GM18909 (cell line): ENCODE measurements around the gene GDPD3.

Source experiments
- ATAC-seq: cut with Tn5 transposase; IDR thresholded peaks from one replicate; pipeline ENCODE4 v1.9.1; 2021; ENCODE audit warnings: mild to moderate bottlenecking; ENCODE audit not compliant: unreplicated experiment, poor library complexity

Gene GDPD3

DNA sequence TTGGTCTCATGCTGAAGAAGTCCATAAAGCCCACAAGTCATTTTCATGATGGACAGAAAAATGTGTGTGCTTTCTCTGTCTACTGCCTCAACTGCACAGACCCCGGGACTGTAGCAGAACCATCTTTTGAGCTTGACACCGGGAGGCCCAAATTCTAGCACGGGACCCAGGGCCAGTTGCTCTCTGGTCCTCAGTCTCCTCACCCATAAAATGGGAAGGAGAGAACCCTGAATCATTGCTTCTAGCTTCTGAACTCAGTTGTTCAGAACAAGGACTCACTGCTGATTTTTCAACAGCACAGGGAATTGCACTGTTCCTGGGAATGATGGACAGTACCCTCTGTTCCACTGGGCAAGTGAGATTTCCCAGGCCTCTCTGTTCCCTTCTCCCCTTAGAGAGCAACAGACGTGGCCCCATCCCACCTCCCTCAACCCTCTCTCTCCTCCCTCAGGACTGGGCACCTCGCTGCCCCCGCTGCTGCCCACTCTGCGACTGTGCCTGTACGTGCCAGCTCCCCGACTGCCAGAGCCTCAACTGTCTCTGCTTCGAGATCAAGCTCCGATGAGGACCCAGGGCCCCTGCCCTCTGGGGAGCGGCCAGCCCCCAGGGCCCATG, 50.0 kb downstream of the GDPD3 start:
- ATAC-seq, result no peak

DNA sequence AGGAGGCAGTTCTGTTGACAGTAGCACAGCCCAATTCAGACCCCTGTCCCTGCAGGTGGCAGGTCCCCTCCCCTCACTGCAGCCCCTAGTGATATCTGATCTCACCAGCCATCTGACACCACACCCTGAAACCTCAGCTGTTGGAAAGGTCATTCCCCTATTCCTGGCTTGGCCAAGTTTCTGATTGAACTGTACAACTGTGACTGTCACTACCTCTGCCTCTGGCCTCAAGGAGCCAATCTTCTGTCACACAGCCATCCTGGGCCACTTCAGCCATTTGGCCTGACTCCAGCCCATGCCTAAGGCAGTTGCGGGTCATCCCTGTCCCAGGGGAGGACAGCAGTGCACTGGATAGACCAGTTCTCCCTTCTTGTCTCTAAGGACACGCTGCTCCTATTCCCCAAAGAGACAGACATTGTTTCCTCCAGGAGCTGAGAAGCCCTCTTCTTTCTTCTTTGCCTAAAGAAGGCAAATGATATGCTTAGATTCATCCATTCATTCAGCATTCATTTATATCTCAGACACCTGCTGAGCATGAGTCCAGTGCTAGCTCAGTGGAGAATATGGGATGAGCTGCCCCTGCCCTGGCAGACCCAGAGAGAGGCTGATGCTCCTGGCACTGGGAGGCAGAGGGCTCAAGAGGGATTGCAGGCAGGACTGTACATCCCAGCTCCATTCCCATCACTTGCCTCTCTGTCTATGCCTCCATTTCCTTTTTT, 52.3 kb downstream of the GDPD3 start:
- ATAC-seq, result no peak

- ATAC-seq, result no peak
Observed at GRCh38 chr16:30060346-30060745, 53.0 kb downstream of the GDPD3 start.

- no peak for ATAC-seq
Observed at GRCh38 chr16:30054959-30055553, 58.3 kb downstream of the GDPD3 start.
